ENCODE data around the gene RFNG.

The RFNG gene

GRCh38 chr17:81999976-82000802 is 51.4 kb downstream of the RFNG start:
- no peak for DNase-seq (ENCODE audit: low spot score)

GRCh38 chr17:81999587-81999975 is 52.0 kb downstream of the RFNG start:
- no peak for DNase-seq (ENCODE audit: low spot score)

- no peak for DNase-seq (ENCODE audit: low spot score)
Observed at GRCh38 chr17:81998691-81999438, 52.7 kb downstream of the RFNG start.

- no peak for DNase-seq (ENCODE audit: low spot score)
Observed at GRCh38 chr17:81998212-81998611, 53.4 kb downstream of the RFNG start.

Measured in D341Med (cell line).